DMS 273 (cell line): ENCODE measurements around the gene PDF.
"Not testable (repeated sequence)": the region's sequence is repeated elsewhere in the genome, so short reads cannot be mapped to it uniquely, and the experiment has no call there.

ENCODE experiments used
- DNase-seq: peaks from one replicate; lab custom pipeline; 2025; ENCODE audit not compliant: unreplicated experiment; lab: John Stamatoyannopoulos, UW

The PDF gene

GRCh38 chr16:69330286-69331109, at the start of gene PDF:
TSS of gene PDF (minus strand) at chr16:69330588. CDS start at chr16:69330570, 18 bp downstream.
- DNase-seq: peak; percentile 98

GRCh38 chr16:69378760-69379159, 48.4 kb upstream of the PDF start:
- no peak for DNase-seq

GRCh38 chr16:69378036-69378435, 47.6 kb upstream of the PDF start:
- no peak for DNase-seq

- DNase-seq: no peak
Measured at GRCh38 chr16:69376393-69377059, 46.1 kb upstream of the PDF start.

- DNase-seq: no peak
Measured at GRCh38 chr16:69373019-69373418, 42.6 kb upstream of the PDF start.

GRCh38 chr16:69371564-69371963, 41.2 kb upstream of the PDF start:
- DNase-seq: no peak

GRCh38 chr16:69368866-69369265, 38.5 kb upstream of the PDF start:
- DNase-seq: no peak

- no peak for DNase-seq
Measured at GRCh38 chr16:69367980-69368379, 37.6 kb upstream of the PDF start.

GRCh38 chr16:69366431-69366830, 36.0 kb upstream of the PDF start:
- no peak for DNase-seq

GRCh38 chr16:69365901-69366300, 35.5 kb upstream of the PDF start:
- no peak for DNase-seq

- no peak for DNase-seq
Measured at GRCh38 chr16:69364088-69364487, 33.7 kb upstream of the PDF start.

GRCh38 chr16:69363281-69363717, 32.9 kb upstream of the PDF start:
- DNase-seq: no peak

- not testable (repeated sequence) for DNase-seq
Measured at GRCh38 chr16:69360070-69360469, 29.7 kb upstream of the PDF start.

GRCh38 chr16:69351309-69352027, 21.1 kb upstream of the PDF start, which contains the start of gene TMED6:
TSS of gene TMED6 (minus strand) at chr16:69351786. CDS start at chr16:69351753, 33 bp downstream.
- DNase-seq: peak; percentile 82

- DNase-seq: no peak
Measured at GRCh38 chr16:69350536-69351133, 20.2 kb upstream of the PDF start.

- no peak for DNase-seq
Measured at GRCh38 chr16:69349536-69349935, 19.1 kb upstream of the PDF start.

GRCh38 chr16:69348222-69348621, 17.8 kb upstream of the PDF start:
- no peak for DNase-seq

GRCh38 chr16:69346683-69347082, 16.3 kb upstream of the PDF start:
- no peak for DNase-seq

- no peak for DNase-seq
Measured at GRCh38 chr16:69345923-69346322, 15.5 kb upstream of the PDF start.

- DNase-seq: no peak
Measured at GRCh38 chr16:69344171-69344570, 13.8 kb upstream of the PDF start.

- peak; percentile 54 for DNase-seq
Measured at GRCh38 chr16:69340095-69340644, 9.8 kb upstream of the PDF start.
